Measurements from ENCODE around the gene FLRT1. TPM values are rescaled to one million over a fixed set of nuclear protein-coding genes. Genes with fewer than 3 reads are reported as not detected.

The FLRT1 gene
- total RNA-seq, 4 donors from 2014 or later: not detected

GRCh38 chr11:64076758-64077157, 41.0 kb downstream of the FLRT1 start:
- in situ Hi-C loops (cut with MboI; ENCODE audit: low sequenced_read_pairs in 4 of 4) (no loop called here), intact Hi-C loops (cut with DNase I; ENCODE audit: low total_unique reads) (no loop called here)
- Histone ChIP-seq H3K4me3 (no peak overlapping the region), H3K9me3 (no peaks in the 10 kb centered on the region), H3K36me3 (no peaks in the 10 kb centered on the region), H3K4me1 (peaks cover 19 to 43% of the 10 kb centered on the region in 2 donors), H3K27me3 (no peaks in the 10 kb centered on the region), H3K27ac (no peak overlapping the region)
- no peak for TF ChIP-seq POLR2A (IDR thresholded peaks at IDR 0.05)
- no peak for TF ChIP-seq CTCF (IDR thresholded peaks at IDR 0.05 in 4 of 5, conservative IDR thresholded peaks at IDR 0.05 in 1 of 5)
- DNase-seq: no peak
- ATAC-seq: peak; percentile 58 to 75

- ATAC-seq: no peak
- no peak for DNase-seq
- no peaks in the 10 kb centered on the region for H3K27me3 ChIP-seq
- H3K36me3 ChIP-seq: no peaks in the 10 kb centered on the region
- H3K9me3 ChIP-seq: no peaks in the 10 kb centered on the region
- in situ Hi-C loops (cut with MboI; ENCODE audit: low sequenced_read_pairs in 4 of 4) (no loop called here), intact Hi-C loops (cut with DNase I; ENCODE audit: low total_unique reads) (no loop called here)
- H3K27ac ChIP-seq: no peak overlapping the region
- peaks cover 17 to 35% of the 10 kb centered on the region in 2 donors for H3K4me1 ChIP-seq
- no peak overlapping the region for H3K4me3 ChIP-seq
- TF ChIP-seq CTCF (IDR thresholded peaks at IDR 0.05 in 4 of 5, conservative IDR thresholded peaks at IDR 0.05 in 1 of 5): no peak
- TF ChIP-seq POLR2A (IDR thresholded peaks at IDR 0.05): no peak
These were observed 41.9 kb downstream of the FLRT1 start for GRCh38 chr11:64077607-64078006.

GRCh38 chr11:64078284-64078683, 42.6 kb downstream of the FLRT1 start:
- no peak overlapping the region for H3K27ac ChIP-seq
- TF ChIP-seq POLR2A (IDR thresholded peaks at IDR 0.05): no peak
- TF ChIP-seq CTCF (IDR thresholded peaks at IDR 0.05 in 4 of 5, conservative IDR thresholded peaks at IDR 0.05 in 1 of 5): no peak
- intact Hi-C loops (cut with DNase I; ENCODE audit: low total_unique reads): no loop called here

GRCh38 chr11:64078905-64079304, 43.2 kb downstream of the FLRT1 start:
- H3K27me3 ChIP-seq: no peaks in the 10 kb centered on the region
- intact Hi-C loops (cut with DNase I; ENCODE audit: low total_unique reads): no loop called here
- ATAC-seq (no peak), DNase-seq (no peak)
- in situ Hi-C loops (cut with MboI; ENCODE audit: low sequenced_read_pairs in 4 of 4): no loop called here
- H3K36me3 ChIP-seq: no peaks in the 10 kb centered on the region
- H3K4me1 ChIP-seq: peaks cover 15 to 34% of the 10 kb centered on the region in 2 donors
- H3K27ac ChIP-seq: no peak overlapping the region
- H3K4me3 ChIP-seq: no peak overlapping the region
- no peaks in the 10 kb centered on the region for H3K9me3 ChIP-seq
- TF ChIP-seq POLR2A (IDR thresholded peaks at IDR 0.05): no peak
- no peak for TF ChIP-seq CTCF (IDR thresholded peaks at IDR 0.05 in 4 of 5, conservative IDR thresholded peaks at IDR 0.05 in 1 of 5)

More at GRCh38 chr11:64078284-64078683, 42.6 kb downstream of the FLRT1 start:
- H3K4me1 ChIP-seq: peaks cover 14 to 32% of the 10 kb centered on the region in 2 donors
- in situ Hi-C loops (cut with MboI; ENCODE audit: low sequenced_read_pairs in 4 of 4): no loop called here
- no peaks in the 10 kb centered on the region for H3K27me3 ChIP-seq
- DNase-seq (no peak), ATAC-seq (no peak)
- H3K36me3 ChIP-seq: no peaks in the 10 kb centered on the region
- no peak overlapping the region for H3K4me3 ChIP-seq
- no peaks in the 10 kb centered on the region for H3K9me3 ChIP-seq

GRCh38 chr11:64080390-64080789, 44.7 kb downstream of the FLRT1 start:
- in situ Hi-C loops (cut with MboI; ENCODE audit: low sequenced_read_pairs in 4 of 4): no loop called here
- no peak overlapping the region for H3K4me3 ChIP-seq
- intact Hi-C loops (cut with DNase I; ENCODE audit: low total_unique reads): no loop called here
- no peaks in the 10 kb centered on the region for H3K36me3 ChIP-seq
- DNase-seq (no peak), ATAC-seq (no peak)
- no peaks in the 10 kb centered on the region for H3K9me3 ChIP-seq
- H3K27ac ChIP-seq: no peak overlapping the region
- TF ChIP-seq POLR2A (IDR thresholded peaks at IDR 0.05) (no peak), CTCF (IDR thresholded peaks at IDR 0.05 in 4 of 5, conservative IDR thresholded peaks at IDR 0.05 in 1 of 5) (no peak)
- no peaks in the 10 kb centered on the region for H3K27me3 ChIP-seq
- peaks cover 16 to 37% of the 10 kb centered on the region in 2 donors for H3K4me1 ChIP-seq

All from gastrocnemius medialis (tissue), 4 donors.